ENCODE measurements around the gene CCN6. TPM values are rescaled to one million over a fixed set of nuclear protein-coding genes. Genes with fewer than 3 reads are reported as not detected.
"Not testable (repeated sequence)": the region's sequence is repeated elsewhere in the genome, so short reads cannot be mapped to it uniquely, and the experiment has no call there.

The CCN6 gene
- total RNA-seq, 1 experiment from 2014 or later: not detected

DNA sequence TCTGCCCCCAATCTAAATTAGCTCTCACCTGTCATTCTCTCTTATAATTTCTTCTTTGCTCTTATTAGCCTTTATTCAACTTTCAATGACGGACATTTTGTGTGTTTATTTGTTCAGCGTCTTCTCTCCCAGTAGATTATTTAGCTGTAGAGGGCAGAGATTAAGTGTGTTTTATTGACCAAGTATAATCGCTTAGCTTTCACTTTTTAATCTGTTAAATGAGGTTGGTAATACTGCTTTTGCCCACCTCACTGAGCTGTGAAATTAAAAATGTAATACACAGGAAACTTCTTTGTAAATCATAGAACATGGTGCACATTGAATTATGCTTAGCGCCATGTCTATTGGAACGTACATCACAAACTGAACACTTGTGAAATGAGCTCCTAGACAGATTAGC lies 3.5 kb upstream of the CCN6 start:
- Mint-ChIP-seq H3K4me1 (ENCODE audit: insufficient read depth, unreplicated experiment) (no peaks in the 10 kb centered on the region), H3K9me3 (ENCODE audit: unreplicated experiment) (no peaks in the 10 kb centered on the region), H3K27me3 (ENCODE audit: insufficient read depth, unreplicated experiment) (no peaks in the 10 kb centered on the region), H3K4me3 (ENCODE audit: unreplicated experiment) (no peak overlapping the region), H3K27ac (ENCODE audit: low read depth, unreplicated experiment) (no peak overlapping the region), H3K36me3 (ENCODE audit: insufficient read depth, unreplicated experiment) (no peaks in the 10 kb centered on the region)
- ChIA-PET POLR2A (interaction anchor here (0.7 kb wide), 1 partner anchor 31 kb away, joined by 4 read pairs; no protein-coding TSS in a partner anchor), CTCF (interaction anchor here (0.5 to 3.5 kb wide), 7 partner anchors 9 to 1175 kb away, joined by 3 to 17 read pairs (median 3); no protein-coding TSS in a partner anchor)
- no peak for DNase-seq (ENCODE audit: unreplicated experiment)
- intact Hi-C loops (cut with micrococcal nuclease): no loop called here
- TF ChIP-seq, protein P1, sequence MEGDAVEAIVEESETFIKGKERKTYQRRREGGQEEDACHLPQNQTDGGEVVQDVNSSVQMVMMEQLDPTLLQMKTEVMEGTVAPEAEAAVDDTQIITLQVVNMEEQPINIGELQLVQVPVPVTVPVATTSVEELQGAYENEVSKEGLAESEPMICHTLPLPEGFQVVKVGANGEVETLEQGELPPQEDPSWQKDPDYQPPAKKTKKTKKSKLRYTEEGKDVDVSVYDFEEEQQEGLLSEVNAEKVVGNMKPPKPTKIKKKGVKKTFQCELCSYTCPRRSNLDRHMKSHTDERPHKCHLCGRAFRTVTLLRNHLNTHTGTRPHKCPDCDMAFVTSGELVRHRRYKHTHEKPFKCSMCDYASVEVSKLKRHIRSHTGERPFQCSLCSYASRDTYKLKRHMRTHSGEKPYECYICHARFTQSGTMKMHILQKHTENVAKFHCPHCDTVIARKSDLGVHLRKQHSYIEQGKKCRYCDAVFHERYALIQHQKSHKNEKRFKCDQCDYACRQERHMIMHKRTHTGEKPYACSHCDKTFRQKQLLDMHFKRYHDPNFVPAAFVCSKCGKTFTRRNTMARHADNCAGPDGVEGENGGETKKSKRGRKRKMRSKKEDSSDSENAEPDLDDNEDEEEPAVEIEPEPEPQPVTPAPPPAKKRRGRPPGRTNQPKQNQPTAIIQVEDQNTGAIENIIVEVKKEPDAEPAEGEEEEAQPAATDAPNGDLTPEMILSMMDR (IDR thresholded peaks at IDR 0.05; ENCODE audit: unreplicated experiment): no peak
- no TSS peak for BruUV-seq (replicated peaks)

DNA sequence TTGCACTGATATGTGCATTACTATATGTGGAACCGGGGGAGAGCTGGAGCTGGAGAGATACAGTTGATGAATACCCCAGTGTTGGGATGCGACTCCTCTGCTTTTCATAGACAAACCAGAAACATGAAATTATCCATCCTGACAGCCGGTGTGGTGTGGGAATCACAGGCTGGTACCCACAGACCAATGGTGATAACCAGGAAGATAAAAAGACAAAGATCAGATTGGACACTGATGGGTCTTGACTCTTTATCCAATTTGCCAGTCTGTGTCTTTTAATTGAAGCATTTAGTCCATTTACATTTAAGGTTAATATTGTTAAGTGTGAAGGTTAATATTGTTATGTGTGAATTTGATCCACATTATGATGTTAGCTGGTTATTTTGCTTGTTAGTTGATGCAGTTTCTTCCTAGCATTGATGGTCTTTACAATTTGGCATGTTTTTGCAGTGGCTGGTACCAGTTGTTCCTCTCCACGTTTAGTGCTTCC lies 2.6 kb upstream of the CCN6 start:
- H3K36me3 Mint-ChIP-seq (ENCODE audit: insufficient read depth, unreplicated experiment); H3K27ac Mint-ChIP-seq (ENCODE audit: low read depth, unreplicated experiment); DNase-seq (ENCODE audit: unreplicated experiment); H3K27me3 Mint-ChIP-seq (ENCODE audit: insufficient read depth, unreplicated experiment); intact Hi-C loops (cut with micrococcal nuclease); H3K4me1 Mint-ChIP-seq (ENCODE audit: insufficient read depth, unreplicated experiment); POLR2A ChIA-PET; BruUV-seq (replicated peaks); H3K4me3 Mint-ChIP-seq (ENCODE audit: unreplicated experiment); H3K9me3 Mint-ChIP-seq (ENCODE audit: unreplicated experiment): not testable (repeated sequence)
- CTCF ChIA-PET: interaction anchor here (0.6 to 3.5 kb wide), 4 partner anchors 55 to 480 kb away, joined by 3 to 17 read pairs (median 8); no protein-coding TSS in a partner anchor

DNA sequence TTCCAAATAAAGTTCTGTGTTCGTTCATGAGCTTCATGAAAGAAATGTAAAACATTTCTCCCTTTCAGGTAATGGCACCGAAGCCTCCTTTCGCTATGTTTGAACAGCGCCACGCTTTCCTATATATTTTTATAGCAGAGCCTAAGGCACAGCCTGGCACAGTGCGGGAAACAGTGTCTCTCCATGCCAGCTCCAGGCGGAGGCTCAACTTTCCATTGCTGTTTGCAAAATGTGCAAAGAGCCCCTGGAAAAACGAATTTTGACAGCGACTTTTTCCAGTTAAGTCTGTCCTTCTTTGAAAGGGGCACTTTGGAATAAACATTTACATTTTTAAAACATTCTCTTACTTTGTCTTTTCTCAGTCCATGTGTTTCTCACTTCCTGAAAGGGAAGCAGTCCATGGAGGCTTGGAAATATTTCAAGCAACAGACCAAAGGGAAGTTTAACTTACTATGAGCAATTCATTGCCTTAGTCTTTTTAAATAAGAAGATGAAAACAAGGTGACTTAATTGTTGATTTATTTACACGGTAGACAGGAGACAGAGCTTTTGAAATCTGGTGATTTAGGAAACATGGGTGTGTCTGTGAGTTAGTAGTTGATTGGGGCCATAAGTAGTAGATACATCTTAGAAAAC lies 769 bp downstream of the CCN6 start:
- TF ChIP-seq, protein P1 (IDR thresholded peaks at IDR 0.05; ENCODE audit: unreplicated experiment): no peak
- no peaks in the 10 kb centered on the region for H3K36me3 Mint-ChIP-seq (ENCODE audit: insufficient read depth, unreplicated experiment)
- intact Hi-C loops (cut with micrococcal nuclease): no loop called here
- no TSS peak for BruUV-seq (replicated peaks)
- H3K4me1 Mint-ChIP-seq (ENCODE audit: insufficient read depth, unreplicated experiment): no peaks in the 10 kb centered on the region
- ChIA-PET POLR2A (interaction anchor here (1.1 kb wide), 1 partner anchor 26 kb away, joined by 5 read pairs; no protein-coding TSS in a partner anchor), CTCF (interaction anchor here (0.6 to 5.9 kb wide), 5 partner anchors 10 to 534 kb away, joined by 4 to 29 read pairs (median 6); no protein-coding TSS in a partner anchor)
- no peaks in the 10 kb centered on the region for H3K27me3 Mint-ChIP-seq (ENCODE audit: insufficient read depth, unreplicated experiment)
- no peak overlapping the region for H3K27ac Mint-ChIP-seq (ENCODE audit: low read depth, unreplicated experiment)
- DNase-seq (ENCODE audit: unreplicated experiment): no peak
- no peaks in the 10 kb centered on the region for H3K9me3 Mint-ChIP-seq (ENCODE audit: unreplicated experiment)
- no peak overlapping the region for H3K4me3 Mint-ChIP-seq (ENCODE audit: unreplicated experiment)

DNA sequence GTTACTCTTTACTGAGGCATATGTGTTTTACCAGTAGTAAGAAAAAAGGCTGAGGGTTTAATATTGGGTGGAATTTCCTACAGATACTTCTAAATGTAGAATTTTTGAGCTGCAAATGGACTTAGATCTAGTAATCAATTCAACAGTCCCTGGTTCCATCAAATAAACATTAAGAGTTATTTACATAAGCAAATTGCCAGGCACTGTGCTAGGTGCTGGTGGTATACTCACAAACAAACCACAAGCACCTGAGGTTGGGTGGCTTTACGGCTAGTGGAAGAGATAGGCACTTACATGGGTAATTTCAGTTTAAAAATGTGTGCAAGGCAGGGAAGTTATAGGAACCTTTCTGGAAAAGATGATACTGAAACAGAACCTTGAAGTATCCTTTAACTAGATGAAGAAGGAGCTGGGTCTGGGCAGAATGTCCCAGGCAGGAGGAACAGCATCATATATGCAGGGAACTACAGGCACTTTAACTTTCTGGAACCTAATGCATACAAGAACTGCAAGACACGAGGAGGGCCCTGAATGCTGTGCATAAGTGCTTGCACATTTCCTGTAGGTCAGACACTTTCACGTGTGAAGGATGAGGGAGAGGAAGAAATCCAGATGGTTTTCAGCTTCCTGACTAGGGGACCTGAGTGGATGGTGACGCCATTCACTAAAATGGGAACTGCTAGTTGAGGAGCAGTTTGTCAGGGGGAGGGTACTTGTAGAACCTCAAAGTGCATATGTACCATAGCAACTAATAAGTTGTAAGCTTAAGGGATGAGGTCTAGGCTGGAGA lies 4.5 kb downstream of the CCN6 start:
- no peaks in the 10 kb centered on the region for H3K4me1 Mint-ChIP-seq (ENCODE audit: insufficient read depth, unreplicated experiment)
- no peak overlapping the region for H3K4me3 Mint-ChIP-seq (ENCODE audit: unreplicated experiment)
- no peak for DNase-seq (ENCODE audit: unreplicated experiment)
- no peak overlapping the region for H3K27ac Mint-ChIP-seq (ENCODE audit: low read depth, unreplicated experiment)
- ChIA-PET CTCF (interaction anchor here (1.1 to 5.9 kb wide), 4 partner anchors 14 to 348 kb away, joined by 4 to 29 read pairs (median 5); no protein-coding TSS in a partner anchor), POLR2A (no interaction called here)
- H3K9me3 Mint-ChIP-seq (ENCODE audit: unreplicated experiment): no peaks in the 10 kb centered on the region
- no peaks in the 10 kb centered on the region for H3K27me3 Mint-ChIP-seq (ENCODE audit: insufficient read depth, unreplicated experiment)
- intact Hi-C loops (cut with micrococcal nuclease): no loop called here
- H3K36me3 Mint-ChIP-seq (ENCODE audit: insufficient read depth, unreplicated experiment): no peaks in the 10 kb centered on the region
- TF ChIP-seq, protein P1 (IDR thresholded peaks at IDR 0.05; ENCODE audit: unreplicated experiment): no peak
- BruUV-seq (replicated peaks): no TSS peak
